ENCODE results near the gene SERPING1.
"Not testable (repeated sequence)": the region's sequence is repeated elsewhere in the genome, so short reads cannot be mapped to it uniquely, and the experiment has no call there.

Gene SERPING1

GRCh38 chr11:57648801-57649735, 51.6 kb downstream of the SERPING1 start:
- FAIRE-seq: no peak
- DNase-seq (ENCODE audit: insufficient read length, low spot score): no peak
- no peak for TF ChIP-seq POLR2A (IDR thresholded peaks at IDR 0.05; ENCODE audit: low read depth, low read length)
- no peak for TF ChIP-seq PAX5 (IDR thresholded peaks at IDR 0.05; ENCODE audit: insufficient read depth, low read length, severe bottlenecking)
- TF ChIP-seq POLR2AphosphoS5 (IDR thresholded peaks at IDR 0.05; ENCODE audit: low read depth, low read length): no peak
- TF ChIP-seq POU2F2 (IDR thresholded peaks at IDR 0.05; ENCODE audit: low read depth, low read length): no peak
- TF ChIP-seq TAF1 (IDR thresholded peaks at IDR 0.05; ENCODE audit: low read depth, low read length): no peak
- no peak for TF ChIP-seq SPI1 (IDR thresholded peaks at IDR 0.05; ENCODE audit: low read depth, low read length)

GRCh38 chr11:57649826-57650738, 52.6 kb downstream of the SERPING1 start, which contains the start of gene YPEL4:
YPEL4 (minus strand) TSS chr11:57649912; CDS start chr11:57647107, 2,805 bp downstream.
- FAIRE-seq (peak; percentile 48), DNase-seq (ENCODE audit: insufficient read length, low spot score) (no peak)
- TF ChIP-seq PAX5 (IDR thresholded peaks at IDR 0.05; ENCODE audit: insufficient read depth, low read length, severe bottlenecking): no peak
- no peak for TF ChIP-seq SPI1 (IDR thresholded peaks at IDR 0.05; ENCODE audit: low read depth, low read length)
- TF ChIP-seq POLR2A (IDR thresholded peaks at IDR 0.05; ENCODE audit: low read depth, low read length): no peak
- no peak for TF ChIP-seq TAF1 (IDR thresholded peaks at IDR 0.05; ENCODE audit: low read depth, low read length)
- no peak for TF ChIP-seq POU2F2 (IDR thresholded peaks at IDR 0.05; ENCODE audit: low read depth, low read length)
- no peak for TF ChIP-seq POLR2AphosphoS5 (IDR thresholded peaks at IDR 0.05; ENCODE audit: low read depth, low read length)

GRCh38 chr11:57650739-57651090, 53.2 kb downstream of the SERPING1 start:
- TF ChIP-seq POU2F2 (IDR thresholded peaks at IDR 0.05; ENCODE audit: low read depth, low read length) (no peak), PAX5 (IDR thresholded peaks at IDR 0.05; ENCODE audit: insufficient read depth, low read length, severe bottlenecking) (no peak), POLR2AphosphoS5 (IDR thresholded peaks at IDR 0.05; ENCODE audit: low read depth, low read length) (no peak), POLR2A (IDR thresholded peaks at IDR 0.05; ENCODE audit: low read depth, low read length) (no peak), TAF1 (IDR thresholded peaks at IDR 0.05; ENCODE audit: low read depth, low read length) (no peak), SPI1 (IDR thresholded peaks at IDR 0.05; ENCODE audit: low read depth, low read length) (no peak)
- DNase-seq (ENCODE audit: insufficient read length, low spot score) (no peak), FAIRE-seq (no peak)

- FAIRE-seq (no peak), DNase-seq (ENCODE audit: insufficient read length, low spot score) (no peak)
- TF ChIP-seq POLR2AphosphoS5 (IDR thresholded peaks at IDR 0.05; ENCODE audit: low read depth, low read length): no peak
- TF ChIP-seq SPI1 (IDR thresholded peaks at IDR 0.05; ENCODE audit: low read depth, low read length): no peak
- TF ChIP-seq PAX5 (IDR thresholded peaks at IDR 0.05; ENCODE audit: insufficient read depth, low read length, severe bottlenecking): no peak
- no peak for TF ChIP-seq POLR2A (IDR thresholded peaks at IDR 0.05; ENCODE audit: low read depth, low read length)
- TF ChIP-seq TAF1 (IDR thresholded peaks at IDR 0.05; ENCODE audit: low read depth, low read length): no peak
- TF ChIP-seq POU2F2 (IDR thresholded peaks at IDR 0.05; ENCODE audit: low read depth, low read length): no peak
Measured at GRCh38 chr11:57651408-57651807, 53.9 kb downstream of the SERPING1 start.

- not testable (repeated sequence) for DNase-seq (ENCODE audit: insufficient read length, low spot score); FAIRE-seq
Measured at GRCh38 chr11:57652230-57652629, 54.7 kb downstream of the SERPING1 start.

- DNase-seq (ENCODE audit: insufficient read length, low spot score) (no peak), FAIRE-seq (no peak)
- no peak for TF ChIP-seq PAX5 (IDR thresholded peaks at IDR 0.05; ENCODE audit: insufficient read depth, low read length, severe bottlenecking)
- TF ChIP-seq POLR2AphosphoS5 (IDR thresholded peaks at IDR 0.05; ENCODE audit: low read depth, low read length): no peak
- no peak for TF ChIP-seq TAF1 (IDR thresholded peaks at IDR 0.05; ENCODE audit: low read depth, low read length)
- TF ChIP-seq POLR2A (IDR thresholded peaks at IDR 0.05; ENCODE audit: low read depth, low read length): no peak
- no peak for TF ChIP-seq POU2F2 (IDR thresholded peaks at IDR 0.05; ENCODE audit: low read depth, low read length)
- no peak for TF ChIP-seq SPI1 (IDR thresholded peaks at IDR 0.05; ENCODE audit: low read depth, low read length)
Measured at GRCh38 chr11:57652662-57653061, 55.2 kb downstream of the SERPING1 start.

- TF ChIP-seq SPI1 (IDR thresholded peaks at IDR 0.05; ENCODE audit: low read depth, low read length) (no peak), POLR2AphosphoS5 (IDR thresholded peaks at IDR 0.05; ENCODE audit: low read depth, low read length) (no peak), TAF1 (IDR thresholded peaks at IDR 0.05; ENCODE audit: low read depth, low read length) (no peak), PAX5 (IDR thresholded peaks at IDR 0.05; ENCODE audit: insufficient read depth, low read length, severe bottlenecking) (no peak), POLR2A (IDR thresholded peaks at IDR 0.05; ENCODE audit: low read depth, low read length) (no peak), POU2F2 (IDR thresholded peaks at IDR 0.05; ENCODE audit: low read depth, low read length) (no peak)
- DNase-seq (ENCODE audit: insufficient read length, low spot score) (no peak), FAIRE-seq (no peak)
Measured at GRCh38 chr11:57653163-57653562, 55.7 kb downstream of the SERPING1 start.

GRCh38 chr11:57656885-57657193, 59.4 kb downstream of the SERPING1 start:
- TF ChIP-seq PAX5 (IDR thresholded peaks at IDR 0.05; ENCODE audit: insufficient read depth, low read length, severe bottlenecking): no peak
- TF ChIP-seq POLR2AphosphoS5 (IDR thresholded peaks at IDR 0.05; ENCODE audit: low read depth, low read length): no peak
- no peak for TF ChIP-seq SPI1 (IDR thresholded peaks at IDR 0.05; ENCODE audit: low read depth, low read length)
- no peak for TF ChIP-seq POLR2A (IDR thresholded peaks at IDR 0.05; ENCODE audit: low read depth, low read length)
- no peak for TF ChIP-seq TAF1 (IDR thresholded peaks at IDR 0.05; ENCODE audit: low read depth, low read length)
- no peak for TF ChIP-seq POU2F2 (IDR thresholded peaks at IDR 0.05; ENCODE audit: low read depth, low read length)
- no peak for DNase-seq (ENCODE audit: insufficient read length, low spot score)
- no peak for FAIRE-seq
